GM19035 (cell line): ENCODE data around the gene COX4I1.

Source experiments
- ATAC-seq: cut with Tn5 transposase; IDR thresholded peaks from one replicate; pipeline ENCODE4 v1.9.1; 2021; ENCODE audit not compliant: unreplicated experiment

Gene COX4I1

DNA sequence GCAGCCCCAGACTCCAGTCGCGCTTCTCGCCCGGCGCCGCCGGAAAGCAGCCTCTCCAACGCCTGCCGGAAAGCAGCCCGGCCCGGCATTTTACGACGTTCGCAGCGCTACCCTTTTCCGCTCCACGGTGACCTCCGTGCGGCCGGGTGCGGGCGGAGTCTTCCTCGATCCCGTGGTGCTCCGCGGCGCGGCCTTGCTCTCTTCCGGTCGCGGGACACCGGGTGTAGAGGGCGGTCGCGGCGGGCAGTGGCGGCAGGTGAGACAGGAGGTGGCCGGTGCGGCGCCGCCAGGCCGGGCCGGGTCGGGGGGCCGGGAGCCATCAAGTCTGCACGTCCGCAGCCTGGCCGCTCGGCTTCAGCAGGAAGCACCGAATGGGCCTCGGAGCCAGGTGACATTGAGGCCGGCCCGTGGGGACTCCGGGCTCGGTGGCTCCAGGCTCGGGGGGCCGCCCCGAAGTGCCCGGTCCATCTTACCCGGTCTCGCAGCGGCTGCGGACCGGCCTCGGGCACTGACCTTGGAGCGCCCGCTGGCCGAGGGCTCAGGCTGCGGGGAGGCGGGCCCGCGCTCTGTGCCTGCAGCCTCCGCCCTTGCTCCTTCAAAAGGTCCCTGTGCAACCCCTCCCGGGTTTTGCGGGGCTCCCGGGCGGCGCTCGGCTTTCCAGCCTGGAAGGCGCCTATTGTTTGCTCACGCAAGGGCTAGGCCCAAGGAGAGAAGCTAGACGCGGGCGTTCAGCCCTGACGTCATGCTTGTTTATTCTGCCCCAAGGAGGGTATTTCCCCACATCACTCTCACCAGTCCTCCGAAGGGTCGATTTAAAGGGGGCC lies at the start of gene COX4I1, which contains the start of gene EMC8:
COX4I1 (plus strand) TSS at position 199 of the 824 bp plus-strand sequence. CDS start 1,511 bp downstream, outside the sequence.
EMC8 (minus strand) TSS at position 48 of the 824 bp plus-strand sequence. CDS start 249 bp downstream, outside the sequence.
- peak; percentile 87 for ATAC-seq

DNA sequence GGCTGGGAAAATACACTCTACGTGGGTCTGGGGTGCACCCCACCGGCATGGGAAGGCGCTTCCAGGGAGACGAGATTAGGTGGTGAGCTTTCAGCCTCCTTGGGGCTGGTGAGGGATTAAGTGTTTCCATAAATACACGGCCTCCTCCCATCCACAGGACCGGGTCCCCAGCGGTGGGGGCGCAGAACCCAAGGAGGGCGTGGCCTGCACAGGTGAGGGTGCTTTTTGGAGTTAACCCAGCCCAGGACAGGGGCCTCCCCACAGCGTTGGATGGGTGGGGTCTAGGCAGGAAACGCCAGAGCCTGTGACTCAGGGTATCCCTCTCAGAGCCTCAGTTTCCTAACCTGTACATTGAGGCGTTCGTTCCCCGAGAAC lies 49.7 kb upstream of the COX4I1 start:
- no peak for ATAC-seq

DNA sequence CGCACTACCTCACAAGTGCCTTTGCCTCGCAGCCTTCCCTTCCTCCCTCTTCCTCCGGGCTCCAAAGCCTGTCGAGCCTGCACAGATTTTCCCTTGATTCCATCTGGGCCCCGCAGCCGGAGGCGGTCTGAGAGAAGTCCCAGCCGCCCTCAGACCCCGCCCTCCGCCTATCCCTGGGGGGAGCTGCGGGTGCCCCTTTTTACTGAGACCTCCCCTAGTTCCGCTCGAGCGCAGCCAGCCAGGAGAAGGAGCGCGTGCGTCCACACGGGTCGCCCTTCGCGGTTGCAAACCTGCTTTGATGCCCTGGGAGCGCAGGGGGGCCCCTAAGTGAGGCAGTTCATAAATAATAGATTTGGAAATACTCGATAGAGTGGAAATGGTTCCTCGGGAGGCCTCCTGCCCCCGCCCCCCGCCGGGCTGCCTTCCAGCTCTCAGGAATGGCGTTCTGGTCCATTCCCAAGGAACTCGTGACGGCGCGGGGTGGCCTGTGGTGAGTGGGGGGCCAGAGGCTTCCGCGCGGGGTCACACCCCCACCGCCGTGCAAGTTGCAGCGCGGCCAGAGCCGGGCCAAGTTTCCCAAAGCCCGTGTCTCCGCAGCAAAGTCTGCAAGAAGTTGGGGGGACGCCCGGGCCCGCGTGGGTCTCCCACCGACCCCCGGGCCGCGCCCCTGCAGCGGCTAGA lies 49.2 kb upstream of the COX4I1 start:
- ATAC-seq = no peak

DNA sequence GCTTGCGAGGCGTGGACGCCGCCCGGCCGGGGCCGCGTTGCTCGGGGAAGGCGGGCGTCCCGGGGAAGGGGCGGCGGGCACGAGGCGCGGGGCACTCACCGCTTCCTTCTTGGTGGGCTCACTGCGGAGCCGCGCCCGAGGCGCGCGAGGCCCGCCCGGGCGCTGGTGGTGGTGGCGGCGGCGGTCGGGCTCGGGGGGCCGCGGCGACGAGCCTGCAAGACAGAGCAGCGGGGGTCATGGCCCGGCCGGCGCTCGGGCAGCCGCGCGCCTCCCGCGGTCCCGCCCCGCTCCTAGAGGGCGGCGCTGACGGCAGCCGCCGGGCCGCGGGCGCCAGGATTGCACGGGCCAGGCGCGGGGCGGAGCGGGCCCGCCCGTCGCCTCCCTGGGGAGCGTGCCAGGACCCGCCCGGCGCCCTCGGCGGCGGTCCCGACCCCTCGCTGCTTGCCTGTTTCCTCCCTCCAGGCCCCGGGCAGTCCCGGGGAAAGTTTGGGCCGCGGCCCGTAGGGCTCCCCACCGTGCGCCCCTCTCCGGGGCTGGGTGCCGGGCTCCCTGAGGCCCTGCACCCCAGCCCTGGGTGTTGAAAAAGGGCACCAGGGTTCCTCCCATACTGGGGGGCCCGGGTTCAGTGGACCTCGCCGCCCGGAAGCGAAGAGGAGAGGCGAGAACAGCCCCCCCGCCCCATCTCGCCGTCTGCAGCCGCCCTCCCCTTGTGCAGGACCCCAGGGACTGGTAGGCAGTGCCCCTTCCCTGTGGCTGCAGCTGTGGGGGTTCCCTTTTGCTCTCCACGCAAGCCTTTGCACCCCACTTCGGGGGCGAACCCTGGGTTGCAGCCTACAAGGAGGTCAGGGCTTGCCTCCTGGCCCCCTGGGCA lies 48.4 kb upstream of the COX4I1 start, which contains the start of gene C16orf74:
C16orf74 (minus strand) TSS at position 270 of the 871 bp plus-strand sequence. CDS start 15,879 bp downstream, outside the sequence.
- no peak for ATAC-seq

DNA sequence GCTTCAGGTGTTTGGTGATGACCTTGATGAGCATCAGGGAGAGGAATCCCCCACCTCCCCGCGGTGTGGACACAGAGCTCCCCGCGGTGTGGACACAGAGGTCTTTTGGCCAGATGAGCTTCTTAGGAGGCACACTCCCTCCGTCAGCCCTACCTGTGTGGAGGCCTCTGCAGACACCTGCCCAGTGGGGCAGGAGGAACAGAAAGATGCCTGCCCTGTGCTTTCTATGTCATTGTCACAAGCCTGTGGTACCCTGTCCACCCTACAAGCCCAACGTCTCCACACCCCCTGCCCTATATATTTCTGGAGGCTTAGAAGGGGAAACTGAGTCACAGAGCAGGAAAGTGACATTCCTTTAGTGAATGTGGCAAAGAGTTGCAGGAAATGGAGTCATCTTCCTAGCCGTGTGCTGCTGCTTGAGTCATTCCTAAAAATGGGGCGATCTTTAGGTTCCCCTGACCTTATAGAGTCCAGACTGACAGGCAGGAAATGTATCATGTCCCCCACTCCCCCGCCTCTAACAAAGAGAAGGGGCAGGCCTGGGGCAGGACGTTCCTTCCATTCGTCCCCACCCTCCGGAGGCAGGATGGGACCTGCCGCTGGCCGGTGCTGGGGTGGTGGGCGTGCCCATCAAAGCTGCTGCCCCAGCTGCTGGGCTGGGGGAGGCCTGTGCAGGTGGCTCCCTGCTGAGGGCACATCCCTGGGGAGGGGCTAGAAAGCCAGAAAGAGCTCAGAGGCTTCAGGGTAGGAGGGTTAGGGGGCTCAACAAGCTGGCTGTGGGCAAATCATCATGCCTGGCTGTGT lies 47.6 kb upstream of the COX4I1 start:
- no peak for ATAC-seq

DNA sequence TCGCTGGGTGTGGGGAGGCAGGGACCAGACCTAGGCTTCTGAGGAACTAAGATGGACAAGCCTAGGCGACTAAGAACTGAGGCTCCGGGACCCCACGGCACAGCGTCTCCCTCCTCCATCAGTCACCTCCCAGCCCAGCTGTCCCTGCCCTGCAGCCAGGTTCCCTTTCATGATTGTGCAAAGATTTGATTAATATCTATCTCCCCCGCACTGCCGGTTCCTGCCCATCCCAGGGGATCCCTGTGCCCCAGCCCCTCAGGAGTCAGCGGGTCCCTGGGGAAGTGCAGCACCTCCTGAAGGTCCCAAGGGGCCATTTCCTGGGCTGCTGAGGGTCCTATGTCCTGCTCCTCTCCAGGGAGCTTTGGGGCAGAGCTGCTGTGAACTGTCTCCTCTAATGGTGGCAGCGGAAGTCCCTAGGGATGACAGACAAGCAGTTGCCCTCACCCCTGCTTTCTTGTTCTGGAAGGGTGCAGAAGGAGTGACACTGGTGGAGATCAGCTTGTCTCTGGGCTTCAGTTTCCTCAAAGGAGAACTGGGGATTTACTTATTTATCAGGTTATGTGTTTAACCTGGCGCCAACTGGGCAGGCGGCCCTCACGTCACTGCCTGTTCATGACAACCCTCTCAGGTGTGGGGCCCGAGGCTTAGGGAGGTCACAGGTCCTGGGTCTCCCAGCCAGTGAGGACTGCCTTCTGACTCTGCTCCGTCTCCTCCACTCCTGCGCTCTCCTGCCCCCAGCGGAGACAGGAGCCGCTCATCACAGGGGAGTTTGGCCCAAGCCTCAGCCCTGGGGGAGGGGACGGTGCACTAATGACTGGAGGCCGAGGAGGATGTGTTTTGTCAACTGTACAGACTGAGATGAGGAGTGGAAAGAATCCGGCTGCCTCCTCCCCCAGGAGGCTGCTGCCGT lies 46.7 kb upstream of the COX4I1 start:
- ATAC-seq = no peak

DNA sequence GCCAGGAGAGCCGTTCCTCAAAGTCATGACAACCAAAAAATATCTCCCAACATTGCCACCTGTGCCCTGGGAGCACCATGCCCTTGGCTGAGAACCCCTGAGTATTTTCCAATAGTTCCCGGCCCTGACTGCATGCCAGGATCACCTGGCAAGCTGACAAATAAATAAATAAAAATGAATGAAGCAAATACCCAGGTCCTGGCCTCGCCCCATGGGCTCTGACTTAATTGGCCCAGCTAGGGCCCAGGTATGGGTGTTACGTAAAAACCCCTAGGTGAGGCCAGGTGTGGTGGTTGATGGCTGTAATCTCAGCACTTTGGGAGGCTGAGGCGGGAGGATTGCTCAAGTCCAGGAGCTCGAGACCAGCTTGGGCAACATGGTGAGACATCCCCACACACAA lies 45.9 kb upstream of the COX4I1 start:
- no peak for ATAC-seq

DNA sequence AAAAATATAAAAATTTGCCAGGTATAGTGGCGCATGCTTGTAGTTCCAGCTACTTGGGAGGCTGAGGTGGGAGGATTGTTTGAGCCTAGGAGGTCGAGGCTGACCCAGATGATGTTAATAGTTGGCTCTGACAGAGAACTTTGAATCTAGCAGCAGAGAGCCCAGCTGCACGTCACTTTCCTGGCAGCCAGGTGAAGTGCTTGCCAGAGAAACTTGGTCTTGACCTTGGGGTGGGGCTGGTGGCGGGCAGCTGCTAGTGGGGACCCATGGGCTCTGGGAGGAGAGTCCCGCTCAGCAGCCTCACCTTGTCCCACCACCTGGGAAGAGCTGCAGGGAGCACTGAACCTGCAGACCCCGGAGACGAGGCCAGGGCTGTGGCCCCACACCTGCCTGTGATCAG lies 45.5 kb upstream of the COX4I1 start:
- no peak for ATAC-seq

DNA sequence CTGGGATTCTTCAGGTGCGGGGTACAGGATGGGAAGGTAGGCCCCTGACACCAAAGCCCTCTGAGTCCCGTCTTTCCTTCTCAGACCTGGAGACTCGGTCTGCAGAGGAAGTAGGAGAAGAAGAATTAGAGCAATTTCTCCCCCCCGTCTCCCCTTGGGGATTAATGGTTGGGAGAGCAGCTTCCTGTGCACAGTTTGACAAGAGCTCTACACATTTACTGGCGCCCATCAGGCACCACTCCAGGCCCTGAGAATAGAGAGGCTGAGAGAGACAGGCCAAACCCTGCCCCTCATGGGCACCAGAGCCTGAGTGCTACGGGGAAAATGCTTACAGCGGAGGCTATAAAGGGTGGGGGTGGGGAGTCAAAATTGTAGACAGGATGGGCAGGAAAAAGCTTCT lies 45.1 kb upstream of the COX4I1 start:
- no peak for ATAC-seq

DNA sequence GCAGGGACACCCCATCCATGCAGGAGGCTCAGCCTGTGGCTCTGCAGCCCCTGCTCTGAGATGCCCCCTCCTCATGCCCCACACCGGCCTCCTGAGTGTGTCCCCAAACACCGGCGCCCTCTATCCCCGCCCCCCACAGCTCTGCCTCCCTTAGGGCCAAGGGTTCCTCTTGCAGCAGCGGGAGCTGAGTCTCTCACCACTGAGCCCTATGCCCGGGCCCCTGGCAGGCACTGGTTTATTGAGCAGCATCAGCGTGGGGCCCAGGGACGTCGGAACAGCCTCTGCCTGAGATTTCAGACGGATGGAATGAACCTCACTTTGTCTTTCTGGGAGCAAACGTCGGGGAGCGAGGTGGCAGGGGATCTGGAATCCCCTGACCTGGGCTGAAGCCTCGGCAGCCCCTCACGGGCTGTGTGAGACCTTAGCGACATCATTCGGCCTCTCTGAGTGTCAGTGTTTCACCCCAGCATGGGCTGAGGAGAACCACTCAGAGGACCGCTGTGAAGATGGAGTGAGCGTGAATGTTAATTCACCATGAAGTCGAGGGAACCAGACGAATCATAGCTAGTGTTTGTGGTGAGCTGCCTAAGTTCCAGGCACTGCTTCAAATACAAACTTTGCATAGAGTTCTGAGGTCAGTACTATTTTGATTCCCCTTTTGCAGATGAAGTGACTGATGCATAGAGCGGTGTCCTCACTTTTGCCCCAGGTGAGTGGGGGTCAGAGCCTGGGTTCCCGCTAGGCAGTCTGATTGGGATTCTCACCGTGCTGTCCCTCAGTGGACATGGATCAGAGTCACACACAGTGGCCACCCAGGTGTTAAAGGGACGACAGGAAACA lies 43.3 kb upstream of the COX4I1 start:
- peak; percentile 55 for ATAC-seq

DNA sequence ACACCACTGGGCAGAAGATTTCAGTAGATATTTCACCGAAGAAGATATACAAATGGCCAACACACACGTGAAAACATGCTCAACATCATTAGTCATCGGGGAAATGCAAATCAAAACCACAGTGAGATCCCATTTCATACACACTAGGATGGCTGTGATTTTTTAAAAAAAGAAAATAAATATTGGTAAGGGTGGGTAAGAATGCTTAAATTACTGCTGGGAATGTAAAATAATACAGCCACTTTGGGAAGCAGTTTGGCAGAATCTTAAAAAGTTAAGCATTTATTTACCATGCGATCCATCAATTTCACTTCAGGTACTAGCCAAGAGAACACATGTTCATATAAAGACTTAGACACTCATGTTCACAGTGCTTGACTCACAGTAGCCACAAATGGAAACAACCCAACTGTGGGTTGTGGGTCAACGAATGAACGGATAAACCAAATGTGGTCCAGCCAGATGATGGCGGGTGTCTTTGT lies 42.1 kb upstream of the COX4I1 start:
- ATAC-seq = no peak

DNA sequence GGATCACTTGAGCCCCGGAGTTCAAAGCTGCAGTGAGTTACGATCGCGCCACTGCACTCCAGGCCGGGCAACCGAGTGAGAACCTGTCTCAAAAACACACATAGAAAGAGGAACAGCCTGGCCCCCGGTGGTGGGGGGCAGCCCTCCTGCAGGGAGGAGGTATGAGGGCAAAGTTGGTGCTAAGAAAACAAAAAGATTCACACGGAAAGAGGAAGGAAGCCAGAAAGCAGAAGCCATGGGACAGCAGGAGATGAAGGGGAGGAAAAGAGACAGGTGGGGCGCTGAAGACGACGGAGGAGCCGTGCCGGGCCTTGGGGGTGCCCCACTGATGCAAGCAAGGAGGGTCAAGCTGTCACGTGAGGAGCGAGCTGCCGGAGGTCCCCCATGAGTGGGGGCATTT lies 40.4 kb upstream of the COX4I1 start:
- ATAC-seq = no peak

DNA sequence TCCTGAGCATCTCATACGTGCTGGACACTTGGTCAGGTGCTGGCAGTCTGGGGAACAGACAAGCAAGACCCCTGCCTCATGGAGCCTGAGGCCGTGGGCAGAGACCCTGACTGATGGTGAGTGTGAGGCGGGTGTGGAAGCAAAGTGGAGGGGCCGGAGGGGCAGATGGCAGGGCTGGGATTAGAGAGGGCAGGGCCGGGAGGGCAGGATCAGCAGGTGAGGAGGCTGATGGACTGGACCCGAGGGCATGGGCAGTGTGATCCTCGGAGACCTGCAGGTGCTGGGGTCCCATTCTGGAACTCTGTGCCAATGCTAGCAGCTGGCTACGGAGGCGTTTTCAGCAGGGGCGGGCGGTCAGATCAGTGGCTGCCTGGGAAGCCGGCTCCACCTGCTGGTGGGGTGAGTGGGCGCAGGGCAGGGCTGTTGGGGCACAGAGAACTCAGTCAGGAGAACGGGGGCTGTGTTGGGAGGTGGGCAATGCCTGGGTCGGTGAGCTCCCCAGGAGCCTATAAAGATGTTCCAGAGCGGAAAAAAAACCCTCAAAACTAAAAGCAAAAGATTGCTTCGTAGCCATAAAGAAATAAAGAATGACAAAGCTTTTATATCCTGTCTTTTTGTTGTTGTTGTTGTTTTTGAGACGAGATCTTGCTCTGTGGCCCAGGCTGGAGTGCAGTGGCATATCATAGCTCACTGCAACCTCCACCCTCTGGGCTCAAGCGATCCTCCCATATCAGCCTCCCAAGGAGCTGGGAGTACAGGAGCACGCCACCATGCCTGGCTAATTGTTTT lies 39.7 kb upstream of the COX4I1 start:
- ATAC-seq = no peak

DNA sequence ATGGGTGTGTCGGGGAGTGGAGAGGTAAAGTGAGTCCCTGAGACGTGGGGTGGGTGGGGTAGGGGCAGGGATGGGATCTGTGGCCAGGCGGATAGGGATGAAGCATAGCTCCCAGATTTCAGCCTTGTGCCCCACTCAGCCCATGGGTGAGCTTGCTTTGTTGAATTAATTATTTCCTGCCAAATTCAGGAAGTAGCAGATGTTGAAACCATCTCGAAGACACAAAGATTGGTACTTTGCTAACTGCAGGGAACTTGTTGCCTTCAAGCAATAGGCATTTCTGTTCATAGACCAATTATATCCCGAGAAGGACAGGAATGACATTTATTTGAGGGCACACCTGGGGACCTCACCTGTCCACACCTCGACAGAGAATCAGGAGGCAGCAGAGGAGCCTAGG lies 37.6 kb upstream of the COX4I1 start:
- ATAC-seq = no peak

DNA sequence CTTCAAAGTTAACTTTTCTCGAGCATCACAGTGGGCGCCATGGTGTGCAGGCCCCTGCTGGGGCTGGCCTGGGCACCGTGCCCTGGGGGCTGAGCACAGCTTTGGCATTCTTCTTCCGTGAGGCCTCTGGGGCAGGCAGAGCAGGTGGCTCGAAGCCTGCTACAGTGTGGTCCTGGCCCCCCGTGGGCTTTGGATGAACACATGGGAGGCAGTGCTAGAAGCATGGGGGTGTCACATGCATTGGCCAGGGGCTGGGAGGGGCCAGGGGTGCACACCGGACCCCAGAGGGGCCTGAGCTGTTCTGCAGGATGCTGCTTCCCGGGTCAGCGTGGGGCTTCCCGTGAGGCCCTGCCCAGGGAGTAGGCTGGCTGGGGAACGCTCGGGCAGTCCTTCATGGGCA lies 36.5 kb upstream of the COX4I1 start:
- no peak for ATAC-seq

DNA sequence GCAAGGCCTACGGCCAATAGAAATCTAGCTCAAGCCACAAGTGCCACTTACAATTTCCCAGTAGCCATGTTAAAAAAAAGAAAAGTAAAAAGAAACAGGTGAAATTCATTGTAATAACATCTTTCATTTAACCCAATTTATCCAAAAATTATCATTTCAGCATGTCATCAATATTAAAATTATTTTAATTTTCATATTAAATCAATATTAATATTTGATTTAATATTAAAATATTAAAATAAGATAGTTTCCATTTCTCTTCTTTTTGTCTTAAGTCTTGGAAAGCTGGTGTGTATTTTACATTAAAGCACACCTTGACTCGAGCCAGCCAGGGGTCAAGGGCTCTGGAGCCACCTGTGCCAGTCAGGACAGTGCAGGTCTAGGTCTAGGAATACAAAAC lies 35.9 kb upstream of the COX4I1 start:
- no peak for ATAC-seq

DNA sequence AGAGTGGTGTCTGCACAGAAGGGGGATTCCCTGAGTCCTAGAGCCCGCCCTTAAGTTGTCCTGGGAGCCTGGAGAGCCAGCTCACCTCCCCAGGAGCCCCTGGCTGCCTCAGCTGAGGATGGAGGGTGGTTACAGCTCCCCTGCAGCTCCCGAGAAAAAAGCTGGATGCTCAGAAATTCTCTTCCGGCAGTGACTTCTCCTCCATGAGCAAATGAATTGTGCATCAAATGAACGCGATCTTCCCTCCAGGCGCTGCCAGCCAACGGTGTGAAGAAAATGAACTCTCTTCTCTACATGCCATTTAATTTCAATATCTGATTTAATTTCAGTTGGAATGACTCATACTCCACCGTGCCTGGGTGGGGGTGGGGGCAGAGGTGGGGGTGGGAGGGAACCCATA lies 34.3 kb upstream of the COX4I1 start:
- ATAC-seq = no peak

DNA sequence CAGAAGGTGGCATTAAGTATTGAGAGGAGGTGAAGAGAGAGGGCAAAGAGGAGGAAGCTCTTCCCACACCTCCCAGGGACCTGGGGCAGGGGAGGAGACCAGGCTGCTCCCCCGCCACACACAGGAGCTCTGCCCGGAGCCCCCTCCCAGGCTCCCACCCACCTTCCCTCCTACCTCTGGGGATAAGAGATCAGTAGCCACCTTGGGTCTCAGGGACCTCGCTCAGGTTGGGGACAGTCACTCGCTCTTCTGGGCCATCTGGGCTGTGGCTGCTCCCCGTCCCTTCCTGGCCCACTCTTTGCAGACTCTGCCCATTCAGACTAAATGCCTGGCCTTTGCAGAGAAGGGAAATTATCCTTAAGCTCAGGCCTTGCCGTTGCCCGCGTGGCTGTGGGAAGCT lies 33.7 kb upstream of the COX4I1 start:
- ATAC-seq = no peak
